GM18498 (cell line): ENCODE measurements around the gene MAS1L.

Experiments
- ATAC-seq: cut with Tn5 transposase; IDR thresholded peaks from one replicate; pipeline ENCODE4 v1.9.1; 2021; ENCODE audit warnings: mild to moderate bottlenecking, moderate library complexity; ENCODE audit not compliant: unreplicated experiment

The MAS1L gene, protein sequence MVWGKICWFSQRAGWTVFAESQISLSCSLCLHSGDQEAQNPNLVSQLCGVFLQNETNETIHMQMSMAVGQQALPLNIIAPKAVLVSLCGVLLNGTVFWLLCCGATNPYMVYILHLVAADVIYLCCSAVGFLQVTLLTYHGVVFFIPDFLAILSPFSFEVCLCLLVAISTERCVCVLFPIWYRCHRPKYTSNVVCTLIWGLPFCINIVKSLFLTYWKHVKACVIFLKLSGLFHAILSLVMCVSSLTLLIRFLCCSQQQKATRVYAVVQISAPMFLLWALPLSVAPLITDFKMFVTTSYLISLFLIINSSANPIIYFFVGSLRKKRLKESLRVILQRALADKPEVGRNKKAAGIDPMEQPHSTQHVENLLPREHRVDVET

DNA sequence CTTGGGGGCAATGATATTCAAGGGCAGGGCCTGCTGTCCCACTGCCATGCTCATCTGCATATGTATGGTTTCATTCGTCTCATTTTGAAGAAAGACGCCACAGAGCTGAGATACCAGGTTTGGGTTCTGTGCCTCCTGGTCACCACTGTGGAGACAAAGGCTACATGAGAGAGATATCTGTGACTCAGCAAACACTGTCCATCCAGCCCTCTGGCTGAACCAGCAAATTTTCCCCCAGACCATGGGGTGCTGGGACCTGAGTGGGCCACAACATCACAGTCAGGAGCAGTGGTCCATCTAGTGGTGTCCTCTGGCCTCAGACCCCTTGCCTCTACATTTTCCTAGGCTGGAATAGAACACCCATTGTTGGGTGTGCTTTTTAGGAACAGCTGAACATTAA is at the start of gene MAS1L:
TSS of gene MAS1L (minus strand) at position 297 of the 400 bp plus-strand sequence. CDS start at position 243, 54 bp downstream.
- no peak for ATAC-seq

DNA sequence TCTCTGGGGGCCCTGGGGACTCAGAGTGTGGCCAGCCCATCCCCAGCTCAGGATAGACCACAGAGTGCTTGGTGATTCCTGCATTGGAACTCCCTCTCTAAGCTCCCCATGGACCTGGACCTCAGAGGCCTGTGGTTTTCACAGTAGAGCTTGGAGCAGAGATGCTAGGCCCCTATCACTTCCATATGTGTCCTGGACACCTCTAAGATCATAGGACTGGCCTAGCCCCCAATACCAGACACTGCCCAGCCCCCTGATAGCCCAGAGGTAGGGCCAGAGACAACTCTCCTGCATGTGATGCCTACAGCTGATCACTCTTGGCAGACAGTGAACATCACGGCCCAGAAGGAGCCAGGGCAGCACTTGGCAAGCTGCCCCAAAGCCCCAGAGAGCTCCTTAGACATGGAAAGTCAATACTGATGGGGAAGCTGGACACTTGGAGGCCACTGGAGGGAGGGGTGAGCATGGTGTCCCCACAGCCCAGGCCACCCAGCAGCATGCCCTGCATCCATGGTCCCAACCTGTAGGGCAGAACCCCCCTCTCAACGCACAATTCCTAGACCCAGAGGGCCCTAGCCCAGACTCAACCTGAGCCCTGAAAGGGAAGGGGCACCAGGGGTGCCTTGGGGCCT is 44.7 kb upstream of the MAS1L start:
- no peak for ATAC-seq

DNA sequence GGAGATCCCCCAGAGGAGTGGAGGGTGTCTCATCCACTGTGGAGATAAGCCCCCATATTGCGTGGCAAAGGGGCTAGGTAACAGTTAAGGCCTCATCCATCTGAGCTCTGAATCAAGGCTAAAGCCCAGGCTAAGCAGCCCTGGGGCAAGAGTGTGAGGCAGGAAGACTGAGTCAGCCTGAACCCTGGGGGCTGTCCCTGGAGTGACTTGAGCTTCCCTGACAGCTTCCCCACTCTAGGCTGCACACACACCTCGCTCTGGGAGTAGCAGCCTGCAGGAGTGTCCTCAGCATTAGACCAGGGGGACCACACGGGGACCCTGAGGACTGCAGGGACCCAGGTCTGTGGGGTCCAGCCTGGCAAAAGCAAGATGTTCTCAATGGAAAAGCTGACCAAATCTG is 43.9 kb upstream of the MAS1L start:
- no peak for ATAC-seq

DNA sequence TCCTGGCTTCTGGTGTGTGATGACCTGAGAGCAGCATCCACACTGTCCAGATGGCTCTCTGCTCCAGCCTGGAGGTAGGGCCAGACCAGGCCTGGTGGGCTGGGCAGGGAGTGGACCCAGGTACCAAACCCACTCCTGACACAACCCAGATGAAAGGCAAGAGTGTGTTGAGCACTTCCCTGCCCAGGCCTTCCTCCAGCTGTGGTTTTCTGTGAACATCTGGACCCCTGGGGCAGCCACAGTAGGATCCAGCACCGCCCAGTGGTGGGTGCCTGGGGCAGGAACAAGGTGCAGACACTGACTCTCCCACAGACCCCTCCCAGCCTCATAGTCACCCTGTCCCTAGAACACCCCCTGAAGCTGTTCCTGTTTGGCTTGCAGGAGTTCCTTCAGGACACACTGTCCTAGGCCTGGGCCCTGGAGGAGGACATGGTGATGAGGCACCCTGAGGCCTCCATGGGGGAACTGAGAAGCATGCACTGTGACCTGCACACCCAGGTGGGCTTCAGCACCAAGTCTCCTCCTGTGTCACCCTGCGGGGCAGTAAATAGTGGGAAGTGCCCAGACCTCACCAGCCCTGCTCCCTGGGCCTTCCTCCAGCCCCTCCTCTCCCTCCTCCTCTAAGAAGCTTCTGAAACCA is 43.0 kb upstream of the MAS1L start:
- ATAC-seq: no peak

DNA sequence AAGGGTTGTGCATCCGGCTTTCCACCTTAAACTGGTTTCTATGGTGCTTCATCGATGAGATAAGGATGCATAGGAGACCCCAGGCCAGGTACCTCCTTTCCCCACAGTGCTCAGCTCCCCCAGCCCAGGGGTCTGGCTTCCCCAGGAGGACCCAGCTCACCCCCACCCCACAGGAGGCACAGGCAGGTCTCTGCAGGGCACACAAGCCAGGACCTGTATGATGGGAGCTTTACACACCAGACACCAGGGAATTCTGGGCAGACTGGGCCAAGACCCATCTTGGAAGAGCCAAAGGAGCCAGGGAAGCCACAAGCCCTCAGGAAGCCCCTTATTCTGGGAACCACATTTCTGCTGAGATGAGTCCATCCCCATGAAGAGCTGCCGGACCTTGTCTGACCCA is 42.2 kb upstream of the MAS1L start:
- no peak for ATAC-seq

DNA sequence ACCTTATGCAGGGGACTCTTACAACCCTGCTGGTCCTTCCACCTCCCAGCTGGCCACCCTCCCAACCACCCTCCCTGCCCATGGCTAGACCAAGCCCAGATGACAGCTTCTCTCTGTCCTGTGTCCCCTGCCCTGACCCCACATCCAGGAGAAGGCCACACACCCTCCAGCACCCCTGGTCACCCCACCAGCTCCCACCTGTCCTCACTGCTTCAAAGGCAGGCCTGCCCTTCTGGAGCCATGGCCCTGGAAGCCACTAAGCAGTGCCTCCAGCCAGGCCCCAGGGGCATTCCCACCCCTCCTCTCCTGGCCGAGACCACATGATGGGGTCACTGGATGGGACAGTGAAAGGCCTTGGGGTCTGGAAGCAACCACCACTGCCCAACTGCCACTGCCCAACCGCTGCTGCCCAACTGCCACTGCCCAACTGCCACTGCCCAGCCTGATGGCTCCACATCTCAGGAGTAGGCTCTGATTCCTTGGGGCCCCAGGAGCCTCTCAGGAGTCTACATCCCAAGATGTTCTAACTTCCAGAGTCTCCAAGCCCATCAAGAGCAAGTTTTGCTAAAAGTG is 41.3 kb upstream of the MAS1L start:
- no peak for ATAC-seq

DNA sequence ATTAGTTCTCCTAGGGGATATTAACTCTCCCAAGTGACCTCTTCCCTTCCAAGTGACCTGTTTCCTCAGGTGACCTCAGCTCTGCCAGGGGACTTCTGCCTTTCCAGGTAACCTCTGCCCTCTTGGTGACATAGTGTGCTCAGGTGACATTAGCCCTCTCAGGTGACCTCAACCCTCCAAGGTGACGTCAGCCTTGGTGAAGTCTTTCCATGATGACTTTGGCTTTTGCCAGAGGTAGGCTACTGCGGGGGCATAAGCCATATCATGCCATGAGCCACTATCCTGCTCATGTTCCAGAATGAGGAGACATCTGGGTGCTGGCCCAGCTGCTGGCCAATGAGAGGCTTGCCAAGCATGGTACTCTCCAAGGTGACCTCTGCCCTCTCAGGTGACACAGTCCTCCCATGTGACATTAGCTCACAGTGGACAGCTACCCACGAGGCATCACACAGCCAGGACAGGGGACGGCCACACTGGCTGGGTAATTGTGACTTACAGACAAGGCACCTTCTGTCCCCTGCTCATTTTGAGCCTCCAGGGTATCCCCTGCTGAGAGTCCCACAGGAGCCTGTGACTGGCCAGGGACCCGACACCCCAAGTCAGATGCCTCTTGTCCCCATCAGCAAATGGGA is 40.7 kb upstream of the MAS1L start:
- ATAC-seq: no peak

DNA sequence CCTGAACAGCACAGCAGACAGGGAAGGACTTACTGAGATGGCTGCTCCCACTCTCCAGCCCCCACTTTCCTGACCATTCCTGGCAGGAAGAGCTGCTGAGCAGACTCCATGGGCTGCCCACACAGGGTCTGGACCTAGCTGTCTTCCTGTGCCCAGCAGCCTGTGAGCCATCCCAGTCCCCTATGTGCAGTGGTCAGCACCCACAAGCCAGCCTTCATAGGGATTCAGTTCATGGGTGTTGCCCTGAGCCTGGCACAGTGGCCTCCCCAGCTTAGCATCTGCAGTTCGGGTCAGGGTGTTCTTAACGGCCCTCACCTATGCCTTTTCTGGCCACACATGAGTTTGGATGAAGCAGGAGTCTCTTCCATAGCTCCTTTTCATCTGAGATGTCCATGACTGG is 39.8 kb upstream of the MAS1L start:
- ATAC-seq: no peak

DNA sequence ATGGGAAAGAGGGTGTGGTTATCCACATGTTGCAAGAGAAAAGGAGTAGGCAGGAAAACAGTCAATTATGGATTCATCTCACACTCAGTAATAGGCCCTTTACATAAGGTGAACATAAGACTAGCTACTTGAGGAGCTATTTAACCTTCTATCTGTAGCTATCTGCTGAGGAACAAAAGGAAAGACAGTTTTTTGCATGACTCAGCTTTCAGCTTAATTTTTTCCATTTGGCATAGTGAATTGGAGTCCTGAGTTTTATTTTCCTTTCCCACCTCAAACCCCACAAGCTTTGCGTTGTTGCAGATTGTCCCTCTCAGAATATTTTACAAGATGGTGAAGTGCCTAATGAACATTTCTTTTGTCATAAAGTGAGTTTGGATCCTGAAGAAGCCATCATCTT is 39.4 kb upstream of the MAS1L start:
- no peak for ATAC-seq

DNA sequence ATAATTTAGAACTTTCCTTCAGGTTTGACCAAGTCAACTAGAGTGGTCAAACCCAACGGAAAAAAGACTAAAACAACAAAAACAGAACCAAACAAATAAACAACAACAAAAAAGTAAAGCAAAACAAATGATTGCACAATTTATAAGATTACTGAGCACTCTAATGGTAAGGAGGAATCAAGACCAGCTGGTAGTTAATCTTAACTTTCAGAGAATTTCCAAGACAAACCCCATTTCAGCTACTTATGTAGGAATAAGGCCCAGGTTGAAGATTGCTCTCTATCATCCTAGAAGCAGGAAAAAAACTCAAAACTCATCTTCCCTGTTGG is 37.5 kb upstream of the MAS1L start:
- no peak for ATAC-seq

DNA sequence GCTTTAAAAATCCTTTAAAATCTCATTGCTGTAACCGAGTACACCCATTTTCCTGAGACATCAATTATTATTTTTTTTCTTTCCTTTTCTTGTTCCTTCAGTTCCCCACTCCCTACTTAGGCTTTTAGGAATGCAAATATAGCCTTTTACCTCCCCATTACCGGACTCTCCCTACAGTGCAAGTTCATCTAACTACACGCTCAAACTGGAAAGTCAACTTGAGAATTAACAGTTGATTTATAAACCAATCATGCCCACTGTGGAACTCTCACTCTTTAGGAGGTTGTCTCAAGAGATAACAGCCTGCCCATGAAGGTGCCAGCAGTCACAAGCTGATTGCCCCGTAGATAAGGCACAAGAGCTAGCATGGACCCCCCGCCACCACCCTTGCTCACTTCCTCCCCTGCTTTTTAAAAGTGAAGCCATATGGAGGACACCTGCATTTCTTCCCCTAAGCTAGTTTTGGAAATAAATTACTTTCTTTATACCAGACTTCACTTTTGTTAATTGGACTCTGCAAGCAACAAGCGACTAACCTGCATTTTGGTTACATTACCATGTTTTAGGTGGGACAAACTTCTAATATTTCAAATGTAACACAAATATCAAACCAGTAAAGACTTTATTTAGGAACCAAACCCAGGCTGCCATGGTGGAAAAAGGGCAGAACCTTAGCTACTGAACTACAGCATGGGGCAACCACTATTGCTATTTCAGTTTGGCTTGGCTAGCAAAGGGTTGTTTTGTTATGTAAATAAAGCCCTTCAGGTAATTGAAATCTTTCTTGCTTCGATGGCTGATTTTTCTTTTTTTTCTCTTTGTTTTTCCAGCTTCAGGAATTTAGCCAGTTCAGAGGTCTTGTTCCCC is 36.9 kb upstream of the MAS1L start:
- no peak for ATAC-seq

DNA sequence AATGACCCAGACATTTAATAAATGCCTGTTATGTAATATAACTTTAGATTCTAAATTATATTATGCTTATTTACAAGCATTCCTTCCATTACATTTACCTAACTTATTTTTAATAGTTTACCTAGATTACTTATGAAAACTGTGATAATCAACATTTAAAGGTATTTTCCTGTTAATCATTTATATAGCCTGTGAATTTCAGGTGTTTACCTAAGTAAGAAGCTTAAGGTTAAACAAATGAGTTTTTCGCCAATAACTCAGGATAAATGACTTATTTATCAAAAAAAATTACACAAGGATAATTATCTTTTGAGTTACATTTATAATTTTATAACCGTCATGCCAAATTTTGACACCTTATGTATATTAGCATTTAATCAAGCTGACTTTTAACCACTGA is 36.3 kb upstream of the MAS1L start:
- no peak for ATAC-seq

DNA sequence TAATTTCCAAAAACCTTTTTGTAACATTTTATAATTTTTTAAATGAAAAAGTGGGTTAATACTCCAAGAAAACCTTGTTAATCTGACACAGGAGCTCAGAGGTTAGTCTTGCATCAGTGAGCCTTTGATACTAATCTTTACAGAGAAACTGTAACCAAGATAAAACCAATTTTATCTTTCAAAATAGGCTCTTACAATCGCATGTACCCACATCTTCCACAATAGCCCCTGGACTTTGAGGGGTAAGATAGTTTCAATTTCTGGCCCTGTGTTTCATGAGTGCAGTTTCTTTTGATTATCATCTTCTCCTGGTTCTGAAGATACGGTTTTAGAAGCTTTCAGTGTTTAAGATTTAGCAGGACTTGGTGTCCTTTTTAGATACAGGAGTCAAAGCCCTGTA is 34.5 kb upstream of the MAS1L start:
- no peak for ATAC-seq

DNA sequence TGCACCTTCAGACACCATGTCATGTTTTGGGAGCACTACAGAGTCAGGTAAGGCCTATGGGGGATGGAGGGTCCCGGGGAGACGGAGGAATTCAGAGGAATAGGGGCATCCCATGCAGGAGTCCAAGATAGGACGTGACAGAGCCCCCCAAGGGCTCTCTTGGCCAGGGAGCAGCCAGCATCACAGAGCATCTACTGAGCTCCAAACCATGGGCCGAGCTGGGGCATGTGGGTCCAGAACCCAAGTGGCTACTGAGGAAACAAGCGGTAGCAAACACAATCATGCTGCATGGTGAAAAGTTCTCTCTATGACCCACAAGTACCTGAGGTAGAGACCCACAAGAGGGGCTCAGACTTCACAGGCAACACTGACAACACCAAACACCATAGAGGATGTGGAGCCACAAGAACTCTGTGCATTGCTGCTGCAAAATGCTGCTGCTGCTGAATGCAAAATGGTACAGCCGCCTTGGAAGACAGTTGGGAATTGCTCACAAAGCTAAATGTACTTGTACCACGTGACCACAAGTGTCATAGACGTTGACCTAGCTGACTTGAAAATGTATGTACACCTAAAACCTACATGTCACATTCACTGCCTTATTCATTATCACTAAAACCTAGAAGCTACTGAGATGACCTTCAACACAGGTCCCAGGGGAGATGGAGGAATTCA is 33.4 kb upstream of the MAS1L start:
- no peak for ATAC-seq

DNA sequence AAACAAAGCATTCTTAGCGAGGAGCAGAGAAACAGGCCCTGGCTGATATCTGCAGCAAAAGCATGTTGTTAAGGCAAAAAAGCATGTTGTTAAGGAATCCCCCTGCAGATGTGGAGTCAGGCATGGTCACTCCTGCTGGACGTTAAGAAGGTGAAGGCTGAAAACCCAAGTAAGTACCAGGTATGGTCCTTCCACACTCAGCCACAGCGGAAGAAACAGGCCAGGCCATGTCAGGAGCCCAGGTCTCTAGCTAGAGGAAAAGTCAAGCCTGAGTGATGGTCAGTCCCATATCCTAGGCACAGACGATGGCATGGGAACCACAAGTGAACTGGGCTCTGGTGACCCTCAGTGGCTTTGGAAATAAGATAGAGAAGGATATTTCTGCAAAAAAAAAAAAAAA is 32.5 kb upstream of the MAS1L start:
- no peak for ATAC-seq

DNA sequence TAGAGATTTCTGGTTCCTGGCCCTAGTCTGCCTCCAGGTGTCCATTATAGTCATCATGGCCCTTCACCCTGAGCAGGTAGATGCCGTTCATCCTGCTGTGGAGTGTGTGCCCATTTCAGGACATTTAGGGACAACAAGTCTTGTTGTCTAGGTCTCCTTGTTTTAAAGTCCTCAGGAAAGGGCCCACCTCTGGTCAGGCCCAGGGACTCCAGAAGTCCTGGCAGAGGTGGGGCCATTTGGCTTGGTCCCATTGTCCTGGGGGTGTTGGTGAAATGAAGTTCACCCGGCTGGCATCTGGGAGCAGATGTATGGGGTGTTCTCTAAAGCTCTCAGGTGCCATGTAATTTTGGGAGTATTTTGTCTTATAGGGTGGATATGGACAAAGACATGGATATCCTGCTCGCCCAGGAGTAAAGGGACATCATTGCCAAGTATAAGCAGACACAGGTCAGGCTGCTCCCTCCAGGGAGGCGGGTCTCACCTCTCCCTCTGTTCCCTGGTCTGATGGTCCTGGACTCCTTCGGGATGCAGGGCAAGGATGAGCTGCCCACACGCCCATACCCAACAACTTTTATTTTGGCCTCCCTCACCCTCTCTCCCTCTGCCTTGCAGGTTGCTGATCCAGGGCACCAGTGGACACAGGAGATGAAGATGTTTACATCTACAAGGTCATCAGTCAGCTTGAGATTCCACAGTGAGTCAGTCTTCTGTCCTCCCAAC is 31.7 kb upstream of the MAS1L start:
- no peak for ATAC-seq

DNA sequence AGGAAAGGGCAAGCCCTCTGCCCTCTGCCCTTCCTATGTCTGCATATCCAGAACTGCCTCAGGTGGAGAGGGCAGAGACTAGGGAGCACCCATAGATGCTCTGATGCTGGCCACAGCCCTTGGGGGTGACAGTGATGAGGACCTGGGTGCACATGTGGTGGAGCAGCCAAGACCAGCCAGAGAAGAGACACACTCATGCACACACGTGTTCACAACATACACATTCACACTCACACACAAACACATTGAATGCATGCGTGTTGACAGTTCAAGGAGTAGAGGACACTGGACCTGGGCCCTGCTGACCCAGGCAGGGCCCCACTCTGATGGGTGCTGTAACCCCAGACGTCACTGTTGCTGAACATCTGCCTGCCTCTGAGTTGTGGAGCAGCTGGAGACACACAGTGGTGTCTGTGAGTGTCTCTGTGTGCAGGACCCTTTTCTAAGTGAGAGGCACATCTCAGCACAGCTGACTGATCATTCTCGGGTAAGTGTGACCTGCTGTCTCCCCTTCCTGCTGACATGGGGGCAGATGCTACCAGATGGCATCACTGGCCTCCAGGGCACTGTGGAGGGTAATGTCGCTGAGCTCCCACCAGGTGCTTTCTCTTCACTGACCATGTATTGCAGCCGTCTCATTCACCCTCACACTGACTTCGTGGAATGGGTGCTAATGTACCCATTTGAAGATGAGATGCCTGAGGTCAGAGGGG is 30.1 kb upstream of the MAS1L start:
- no peak for ATAC-seq

DNA sequence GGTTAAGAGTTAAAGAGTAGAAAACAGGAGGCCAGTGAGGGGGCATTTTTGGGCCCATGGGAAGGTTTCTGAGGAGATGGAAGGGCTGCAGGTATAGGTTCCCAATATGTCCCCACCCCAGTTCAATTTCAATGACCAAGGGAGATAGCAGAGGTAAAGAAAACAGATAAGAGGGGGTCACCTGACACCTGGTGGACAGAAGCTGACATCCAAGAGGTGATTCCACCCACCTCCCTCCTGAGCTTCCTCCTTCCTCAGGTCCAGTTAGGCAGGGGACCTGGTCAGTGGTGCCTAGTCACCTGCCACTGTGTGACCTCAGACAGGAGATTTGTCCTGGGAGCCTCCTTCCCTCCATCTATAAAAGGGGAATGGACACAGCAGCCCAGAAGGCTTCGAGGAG is 29.5 kb upstream of the MAS1L start:
- no peak for ATAC-seq

DNA sequence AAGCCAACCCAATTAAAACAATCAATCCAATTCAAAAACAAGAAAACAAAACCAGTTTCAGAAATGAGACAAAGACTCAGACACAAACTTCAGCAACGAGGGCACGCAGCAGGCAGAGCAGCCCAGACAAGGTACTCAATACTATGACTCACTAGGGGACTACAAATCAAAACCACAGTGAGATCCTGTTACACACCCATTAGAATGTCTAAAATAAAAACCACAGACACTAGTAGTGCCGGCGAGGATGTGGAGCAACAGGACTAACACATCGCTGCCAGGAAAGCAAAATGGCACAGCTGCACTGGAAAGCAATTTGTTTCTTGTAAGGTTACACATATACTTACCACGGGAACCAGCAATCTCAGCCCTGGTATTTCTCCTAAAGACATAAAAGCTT is 28.4 kb upstream of the MAS1L start:
- ATAC-seq: no peak
